Esophagus squamous epithelium (tissue), 5 donors: ENCODE data around the gene CDKAL1. TPM values are rescaled to one million over a fixed set of nuclear protein-coding genes. Genes with fewer than 3 reads are reported as not detected.

ENCODE experiments used
- DNase-seq: peaks from one replicate; lab custom pipeline; 2025; lab: John Stamatoyannopoulos, UW
- H3K27ac ChIP-seq, 4 donors: fragments of 200-600 bp; sonication (generic); one replicate each; pipeline ENCODE4 v1.5.1; 2016 to 2019; ENCODE audit warnings: mild to moderate bottlenecking in 1 of 4
- H3K27me3 ChIP-seq, 4 donors: fragments of 200-600 bp; sonication (generic); 1 replicate in 3 of 4; 2 replicates in 1 of 4; pipeline versions ENCODE4 v1.5.1 to v1.6.0; 2017 to 2021; ENCODE audit warnings: antibody characterized with exemption in 1 of 4
- H3K36me3 ChIP-seq, 3 donors: fragments of 200-600 bp; sonication (generic); one replicate each; pipeline ENCODE4 v1.5.1; 2016 to 2019
- H3K4me1 ChIP-seq, 3 donors: fragments of 200-600 bp; sonication (generic); one replicate each; pipeline ENCODE4 v1.5.1; 2017 to 2019
- H3K4me3 ChIP-seq, 4 donors: fragments of 200-600 bp; sonication (generic); 1 replicate in 3 of 4; 2 replicates in 1 of 4; pipeline ENCODE4 v1.5.1; 2016 to 2019; ENCODE audit warnings: mild to moderate bottlenecking in 2 of 4, moderate library complexity in 1 of 4
- H3K9me3 ChIP-seq, 3 donors: fragments of 200-600 bp; sonication (generic); one replicate each; pipeline ENCODE4 v1.5.1; 2016 to 2019
- CTCF ChIP-seq, 6 experiments: fragments of 450-650 bp in 4 of 6; fragments of 200-600 bp in 2 of 6; sonication (generic) in 2 of 6; IDR thresholded peaks; one replicate each; pipeline ENCODE4 v1.5.1; 2016 to 2019; ENCODE audit warnings: antibody characterized with exemption in 6 of 6, mild to moderate bottlenecking in 4 of 6, moderate library complexity in 4 of 6
- POLR2A ChIP-seq, 4 donors: fragments of 450-650 bp; IDR thresholded peaks; one replicate each; pipeline ENCODE4 v1.6.1; 2017; ENCODE audit warnings: antibody characterized with exemption in 4 of 4, mild to moderate bottlenecking in 4 of 4, moderate library complexity in 3 of 4
- WGBS, 2 donors: methylation state at CpG; one replicate each; pipeline ENCODE4 v1.1.5; 2018; 5-methylcytosine and 5-hydroxymethylcytosine counted together
- intact Hi-C: fragments of 100-400 bp; cut with DNase I; formaldehyde crosslinking; loops from one replicate; pipeline ENCODE4 v1.15.0; 2022
- total RNA-seq, 4 donors: library from RNA; depleted of rRNA; stranded (reverse); fragments of >200 nt; gene quantifications; one replicate each; pipeline ENCODE4 v1.1.0, GENCODE V29; 2016
- donor health status: DM: yes; HTN: yes; CAD: no.

CDKAL1 gene
- total RNA-seq, 4 donors from 2014 or later: 6.5 to 13.0 (median 10.7) TPM

GRCh38 chr6:21003780-21004541 lies 469.7 kb downstream of the CDKAL1 start:
- DNase-seq: no peak

GRCh38 chr6:21005816-21006570 lies 471.7 kb downstream of the CDKAL1 start:
- H3K4me3 ChIP-seq: no peak overlapping the region
- H3K27me3 ChIP-seq: no peaks in the 10 kb centered on the region
- H3K36me3 ChIP-seq: peaks cover 0 to 5% (median 0%) of the 10 kb centered on the region in 3 donors
- intact Hi-C loops: no loop called here
- H3K27ac ChIP-seq: no peak overlapping the region
- no peak for DNase-seq
- WGBS, 2 donors: 27 to 43% methylated on average over 3 of the region's 3 CpGs
- TF ChIP-seq POLR2A (IDR thresholded peaks at IDR 0.05) (no peak), CTCF (IDR thresholded peaks at IDR 0.05) (no peak)
- peaks cover 0 to 27% (median 0%) of the 10 kb centered on the region in 3 donors for H3K4me1 ChIP-seq
- no peaks in the 10 kb centered on the region for H3K9me3 ChIP-seq

More at GRCh38 chr6:21003780-21004541, 469.7 kb downstream of the CDKAL1 start:
- Histone ChIP-seq H3K4me3 (no peak overlapping the region), H3K4me1 (peaks cover 0 to 27% (median 0%) of the 10 kb centered on the region in 3 donors), H3K27me3 (no peaks in the 10 kb centered on the region), H3K9me3 (no peaks in the 10 kb centered on the region), H3K36me3 (no peaks in the 10 kb centered on the region), H3K27ac (no peak overlapping the region)
- TF ChIP-seq CTCF (IDR thresholded peaks at IDR 0.05) (no peak), POLR2A (IDR thresholded peaks at IDR 0.05) (no peak)
- intact Hi-C loops: no loop called here
- 41 to 50% methylated on average over 3 of the region's 3 CpGs for WGBS, 2 donors

- Histone ChIP-seq H3K4me1 (peaks cover 0 to 21% (median 3%) of the 10 kb centered on the region in 3 donors), H3K27me3 (no peaks in the 10 kb centered on the region), H3K27ac (no peak overlapping the region), H3K9me3 (no peaks in the 10 kb centered on the region), H3K36me3 (no peaks in the 10 kb centered on the region), H3K4me3 (no peak overlapping the region)
- WGBS, 2 donors: 86 to 93% methylated on average over 2 of the region's 2 CpGs
- TF ChIP-seq POLR2A (IDR thresholded peaks at IDR 0.05) (no peak), CTCF (IDR thresholded peaks at IDR 0.05) (peak in 1 of 6 experiments; percentile 29)
- DNase-seq: no peak
- intact Hi-C loops: no loop called here
Measured at GRCh38 chr6:21019614-21020013, 485.4 kb downstream of the CDKAL1 start.

- no peaks in the 10 kb centered on the region for H3K27me3 ChIP-seq
- intact Hi-C loops: no loop called here
- DNase-seq: no peak
- no peaks in the 10 kb centered on the region for H3K36me3 ChIP-seq
- peaks cover 0 to 28% (median 3%) of the 10 kb centered on the region in 3 donors for H3K4me1 ChIP-seq
- peak overlapping the region; percentile 81 to 90 (median 87) for H3K27ac ChIP-seq
- TF ChIP-seq POLR2A (IDR thresholded peaks at IDR 0.05) (no peak), CTCF (IDR thresholded peaks at IDR 0.05) (no peak)
- peak overlapping the region in 1 of 4 donors; percentile 31 for H3K4me3 ChIP-seq
- H3K9me3 ChIP-seq: no peaks in the 10 kb centered on the region
- WGBS, 2 donors: 32 to 57% methylated on average over 7 of the region's 7 CpGs
Measured at GRCh38 chr6:21022343-21023107, 488.3 kb downstream of the CDKAL1 start.
